ENCODE data around the gene KAT8.

KAT8 gene

DNA sequence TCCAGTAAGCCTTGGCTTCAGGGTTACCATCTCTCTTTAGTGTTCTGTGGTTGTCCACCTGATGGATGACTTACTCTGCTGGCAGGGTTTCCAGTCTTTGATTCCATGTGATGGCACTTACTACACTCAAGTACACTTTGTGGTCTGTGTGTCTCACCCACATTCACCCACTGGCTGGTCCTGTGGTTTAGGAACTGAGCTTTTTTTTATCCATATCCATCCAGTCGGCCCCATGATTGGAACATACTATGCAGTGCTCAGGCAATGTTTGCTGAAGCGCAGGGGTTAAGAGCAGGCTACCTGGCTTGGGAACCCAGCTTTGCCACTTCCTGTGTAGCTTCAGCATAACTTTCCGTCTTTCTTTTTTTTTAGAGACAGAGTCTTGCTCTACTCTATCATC lies 59.7 kb downstream of the KAT8 start:
- no peak overlapping the region for H3K27ac Mint-ChIP-seq
- H3K9me3 Mint-ChIP-seq = no peaks in the 10 kb centered on the region
- H3K4me3 Mint-ChIP-seq = no peak overlapping the region
- H3K27me3 Mint-ChIP-seq (ENCODE audit: low read depth) = no peaks in the 10 kb centered on the region
- H3K36me3 Mint-ChIP-seq (ENCODE audit: low read depth) = peaks cover 9% of the 10 kb centered on the region
- TF ChIP-seq, protein P1, sequence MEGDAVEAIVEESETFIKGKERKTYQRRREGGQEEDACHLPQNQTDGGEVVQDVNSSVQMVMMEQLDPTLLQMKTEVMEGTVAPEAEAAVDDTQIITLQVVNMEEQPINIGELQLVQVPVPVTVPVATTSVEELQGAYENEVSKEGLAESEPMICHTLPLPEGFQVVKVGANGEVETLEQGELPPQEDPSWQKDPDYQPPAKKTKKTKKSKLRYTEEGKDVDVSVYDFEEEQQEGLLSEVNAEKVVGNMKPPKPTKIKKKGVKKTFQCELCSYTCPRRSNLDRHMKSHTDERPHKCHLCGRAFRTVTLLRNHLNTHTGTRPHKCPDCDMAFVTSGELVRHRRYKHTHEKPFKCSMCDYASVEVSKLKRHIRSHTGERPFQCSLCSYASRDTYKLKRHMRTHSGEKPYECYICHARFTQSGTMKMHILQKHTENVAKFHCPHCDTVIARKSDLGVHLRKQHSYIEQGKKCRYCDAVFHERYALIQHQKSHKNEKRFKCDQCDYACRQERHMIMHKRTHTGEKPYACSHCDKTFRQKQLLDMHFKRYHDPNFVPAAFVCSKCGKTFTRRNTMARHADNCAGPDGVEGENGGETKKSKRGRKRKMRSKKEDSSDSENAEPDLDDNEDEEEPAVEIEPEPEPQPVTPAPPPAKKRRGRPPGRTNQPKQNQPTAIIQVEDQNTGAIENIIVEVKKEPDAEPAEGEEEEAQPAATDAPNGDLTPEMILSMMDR (IDR thresholded peaks at IDR 0.05; ENCODE audit: unreplicated experiment in 3 of 3) = no peak
- peaks cover 6% of the 10 kb centered on the region for H3K4me1 Mint-ChIP-seq

DNA sequence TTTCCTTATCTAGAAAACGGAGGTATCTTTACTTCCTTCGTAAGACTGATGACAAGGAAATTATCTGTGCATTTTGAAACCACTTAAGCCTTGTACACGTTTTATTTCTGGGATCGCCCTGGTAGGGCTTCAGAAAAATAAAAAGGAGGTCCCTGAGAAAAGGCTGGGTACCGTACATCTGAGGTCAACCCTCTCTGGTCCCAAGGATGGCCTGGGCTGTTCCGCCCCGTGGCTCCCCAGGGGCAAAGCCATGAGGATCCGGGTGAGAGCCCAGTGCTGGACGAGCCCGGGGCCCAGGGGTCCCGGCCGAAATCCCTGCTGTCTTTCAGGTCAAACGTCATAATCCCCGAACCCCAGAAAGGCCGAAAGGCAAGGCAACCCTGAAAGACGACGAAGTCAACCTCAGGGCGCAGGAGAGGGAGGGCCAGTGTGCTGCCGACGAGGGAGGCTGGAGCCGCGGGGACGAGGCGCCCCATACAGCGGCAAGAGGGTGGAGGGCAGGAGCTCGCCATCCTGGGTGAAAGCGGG lies 61.8 kb downstream of the KAT8 start:
- peak overlapping the region; percentile 94 to 95 (median 95) for H3K4me3 Mint-ChIP-seq
- no peaks in the 10 kb centered on the region for H3K27me3 Mint-ChIP-seq (ENCODE audit: low read depth)
- no peaks in the 10 kb centered on the region for H3K9me3 Mint-ChIP-seq
- H3K27ac Mint-ChIP-seq = peak overlapping the region; percentile 100
- TF ChIP-seq, protein P1 (IDR thresholded peaks at IDR 0.05; ENCODE audit: unreplicated experiment in 3 of 3) = no peak
- H3K36me3 Mint-ChIP-seq (ENCODE audit: low read depth) = peaks cover 30% of the 10 kb centered on the region
- H3K4me1 Mint-ChIP-seq = peaks cover 26% of the 10 kb centered on the region

DNA sequence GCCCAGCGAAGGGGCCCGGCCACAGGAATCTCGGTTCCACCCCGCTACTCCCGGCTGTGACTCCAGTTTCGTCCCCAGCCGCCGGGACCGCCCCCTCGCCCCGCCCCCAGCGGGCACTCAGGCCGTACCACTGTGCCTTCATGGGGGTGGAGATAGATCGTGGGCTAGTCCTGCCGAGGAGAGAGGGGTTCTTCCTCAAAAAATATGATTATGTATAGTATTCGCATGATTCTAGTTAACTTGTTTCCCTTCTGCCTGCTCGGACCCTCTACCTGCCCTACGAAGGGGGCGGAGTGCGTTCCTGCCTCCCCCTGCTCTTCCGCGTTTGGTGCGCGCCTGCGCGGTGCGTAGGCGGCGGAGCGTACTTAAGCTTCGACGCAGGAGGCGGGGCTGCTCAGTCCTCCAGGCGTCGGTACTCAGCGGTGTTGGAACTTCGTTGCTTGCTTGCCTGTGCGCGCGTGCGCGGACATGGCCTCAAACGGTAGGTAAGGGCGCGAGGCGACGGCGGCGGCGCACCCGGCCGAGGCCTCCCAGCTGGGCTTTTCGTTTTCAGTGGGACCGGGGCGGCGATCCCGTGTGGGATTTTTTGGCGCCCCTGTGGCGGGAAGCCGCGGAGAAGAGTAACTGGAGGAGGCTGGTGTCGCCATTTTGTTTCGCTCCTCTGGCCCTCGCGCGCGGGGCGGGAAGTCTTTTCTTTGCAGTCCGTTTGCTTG lies 62.4 kb downstream of the KAT8 start, which contains the start of gene FUS:
TSS of gene FUS (plus strand) at position 393 of the 713 bp plus-strand sequence. CDS start at position 469, 76 bp downstream.
- Mint-ChIP-seq H3K4me3 (peak within 1 kb of the TSS; percentile 94 to 95 (median 95)), H3K4me1 (peaks cover 30% of the 10 kb centered on the region), H3K36me3 (ENCODE audit: low read depth) (peaks cover 34% of the 10 kb centered on the region), H3K27me3 (ENCODE audit: low read depth) (no peaks in the 10 kb centered on the region), H3K9me3 (no peaks in the 10 kb centered on the region), H3K27ac (peak within 1 kb of the TSS; percentile 100)
- TF ChIP-seq, protein P1 (IDR thresholded peaks at IDR 0.05; ENCODE audit: unreplicated experiment in 3 of 3) = no peak

All from nephron (organoid).